HepG2 (cell line): Measurements from ENCODE around the gene UAP1L1. TPM values are rescaled to one million over a fixed set of nuclear protein-coding genes. Genes with fewer than 3 reads are reported as not detected.

ENCODE experiments used
- GFI1 ChIP-seq: sonication (generic); formaldehyde crosslinking; IDR thresholded peaks from 2 replicates; pipeline ENCODE4 v1.5.0; 2020; ENCODE audit warnings: missing genetic modification reagents, mild to moderate bottlenecking, borderline replicate concordance
- KDM6A ChIP-seq: IDR thresholded peaks from 2 replicates; pipeline ENCODE4 v1.6.1; 2016; ENCODE audit warnings: low read depth
- MAX ChIP-seq: IDR thresholded peaks from 2 replicates; pipeline ENCODE4 v1.6.1; 2012; ENCODE audit warnings: inconsistent platforms
- PTBP1 ChIP-seq: fragments of 200-400 bp; formaldehyde crosslinking; IDR thresholded peaks from 2 replicates; pipeline ENCODE4 v1.6.1; 2018; ENCODE audit warnings: low read length, low read depth; ENCODE audit not compliant: poor library complexity, severe bottlenecking
- SKIL ChIP-seq: sonication (generic); formaldehyde crosslinking; IDR thresholded peaks from 2 replicates; pipeline ENCODE4 v1.8.0; 2022; ENCODE audit warnings: missing genetic modification reagents, mild to moderate bottlenecking, moderate library complexity, borderline replicate concordance
- SNAPC5 ChIP-seq: sonication (generic); formaldehyde crosslinking; IDR thresholded peaks from 2 replicates; pipeline ENCODE4 v1.8.1; 2023; ENCODE audit warnings: mild to moderate bottlenecking, missing genetic modification reagents, borderline replicate concordance
- TBX2 ChIP-seq: sonication (generic); formaldehyde crosslinking; IDR thresholded peaks from 2 replicates; pipeline ENCODE4 v1.5.0; 2020; ENCODE audit warnings: missing genetic modification reagents, mild to moderate bottlenecking, borderline replicate concordance
- TCF12 ChIP-seq, 2 experiments: fragments of 450-650 bp in 1 of 2; sonication (generic) in 1 of 2; formaldehyde crosslinking in 1 of 2; IDR thresholded peaks; 2 replicates each; pipeline versions ENCODE4 v1.6.1 to v1.8.0; 2017 to 2022; ENCODE audit warnings: antibody characterized with exemption in 1 of 2, mild to moderate bottlenecking in 1 of 2, missing genetic modification reagents in 1 of 2, moderate library complexity in 1 of 2
- TP53 ChIP-seq: sonication (generic); formaldehyde crosslinking; conservative IDR thresholded peaks from 2 replicates; pipeline ENCODE4 v1.4.0; 2020; ENCODE audit warnings: missing genetic modification reagents
- ZBTB38 ChIP-seq: sonication (generic); formaldehyde crosslinking; IDR thresholded peaks from 2 replicates; pipeline ENCODE4 v1.5.1; 2020; ENCODE audit warnings: mild to moderate bottlenecking, missing genetic modification reagents
- ZC3H13 ChIP-seq: sonication (generic); formaldehyde crosslinking; IDR thresholded peaks from 2 replicates; pipeline ENCODE4 v1.8.1; 2023; ENCODE audit warnings: mild to moderate bottlenecking, missing genetic modification reagents, moderate library complexity
- ZEB1 ChIP-seq: IDR thresholded peaks from 2 replicates; pipeline ENCODE4 v1.6.1; 2012; ENCODE audit warnings: mild to moderate bottlenecking, low read depth, inconsistent platforms; ENCODE audit not compliant: insufficient replicate concordance
- ZNF333 ChIP-seq: sonication (generic); formaldehyde crosslinking; IDR thresholded peaks from 2 replicates; pipeline ENCODE4 v1.4.0; 2020; ENCODE audit warnings: mild to moderate bottlenecking, missing genetic modification reagents, borderline replicate concordance
- ZNF350 ChIP-seq: sonication (generic); formaldehyde crosslinking; IDR thresholded peaks from 2 replicates; pipeline ENCODE4 v1.4.0; 2020; ENCODE audit warnings: mild to moderate bottlenecking, low read depth, missing genetic modification reagents, borderline replicate concordance
- ZNF362 ChIP-seq: sonication (generic); formaldehyde crosslinking; IDR thresholded peaks from 2 replicates; pipeline ENCODE4 v1.4.0; 2020; ENCODE audit warnings: missing genetic modification reagents, mild to moderate bottlenecking, borderline replicate concordance
- ZNF609 ChIP-seq: sonication (generic); formaldehyde crosslinking; IDR thresholded peaks from 2 replicates; pipeline ENCODE4 v1.4.0; 2020; ENCODE audit warnings: mild to moderate bottlenecking, missing genetic modification reagents, borderline replicate concordance
- ZSCAN25 ChIP-seq: sonication (generic); formaldehyde crosslinking; IDR thresholded peaks from 2 replicates; pipeline ENCODE4 v1.8.0; 2022; ENCODE audit warnings: mild to moderate bottlenecking, missing genetic modification reagents
- polyA plus RNA-seq, 8 experiments: library from polyadenylated mRNA; depleted of rRNA in 3 of 8; stranded (reverse) in 7 of 8; unstranded in 1 of 8; fragments of >200 nt; fragmentation: Illumina TruSeq in 4 of 8; extraction: Trizol in 4 of 8; gene quantifications; 2 replicates each; pipeline versions ENCODE4 v1.2.1 to v1.2.3, GENCODE V29; 2011 to 2016; ENCODE audit warnings: low read depth in 4 of 8, missing spikeins in 1 of 8, mixed read lengths in 1 of 8; ENCODE audit not compliant: insufficient read depth in 1 of 8
- total RNA-seq, 5 experiments: library from RNA; depleted of rRNA; stranded (reverse); fragments of >200 nt; fragmentation: Illumina TruSeq; extraction: Trizol; gene quantifications; 2 replicates each; pipeline ENCODE4 v1.2.3, GENCODE V29; 2016; ENCODE audit warnings: low read depth in 1 of 5

UAP1L1 gene
- total and polyA plus RNA-seq, 2 of the 13 experiments (the other 11 are each of a cell fraction or from before 2014, with no cell fraction given) = 5.4 to 6.4 TPM

GRCh38 chr9:137052998-137053943 is 24.0 kb upstream of the UAP1L1 start (continued):
- no peak for TF ChIP-seq TCF12 (IDR thresholded peaks at IDR 0.05)
- no peak for TF ChIP-seq TCF12 (CRISPR knock-in tag; IDR thresholded peaks at IDR 0.05)
- peak; percentile 29; the same call in 1 of the 2 replicates for TF ChIP-seq ZC3H13 (CRISPR knock-in tag)
- TF ChIP-seq MAX = peak; percentile 85
- no peak for TF ChIP-seq KDM6A
- no peak for TF ChIP-seq SKIL (CRISPR knock-in tag)
- 0 out of 2 replicates have a peak, but pooled peaks have one; percentile 27 for TF ChIP-seq ZNF609 (CRISPR knock-in tag)
- no peak; the same call in 1 of the 2 replicates for TF ChIP-seq GFI1
- no peak for TF ChIP-seq ZEB1
- TF ChIP-seq ZSCAN25 (CRISPR knock-in tag) = peak; percentile 61
- no peak for TF ChIP-seq SNAPC5 (CRISPR knock-in tag)
- TF ChIP-seq TBX2 = peak; percentile 38
- no peak for TF ChIP-seq ZNF362 (CRISPR knock-in tag)
- TF ChIP-seq ZBTB38 (CRISPR knock-in tag) = 0 out of 2 replicates have a peak, but pooled peaks have one; percentile 31
- no peak for TF ChIP-seq PTBP1
- peak; percentile 29; the same call in 1 of the 2 replicates for TF ChIP-seq ZNF350 (CRISPR knock-in tag)
- no peak for TF ChIP-seq ZNF333 (CRISPR knock-in tag)
- TF ChIP-seq TP53 (CRISPR knock-in tag) = no peak
